Subcutaneous preadipocyte (primary cell): ENCODE data around the gene TGFB3. TPM values are rescaled to one million over a fixed set of nuclear protein-coding genes. Genes with fewer than 3 reads are reported as not detected.

ENCODE experiments used
- total RNA-seq: library from RNA; depleted of rRNA; stranded (reverse); fragments of >200 nt; gene quantifications from 2 replicates; pipeline ENCODE4 v1.2.3, GENCODE V29; 2012

Gene TGFB3
- total RNA-seq, result 5.9 and 6.3 TPM in 2 replicates

GRCh38 chr14:75981426-75982265 lies at the start of gene TGFB3:
TSS of gene TGFB3 (minus strand) at chr14:75981995. CDS start at chr14:75980893, 1,102 bp downstream.

DNA sequence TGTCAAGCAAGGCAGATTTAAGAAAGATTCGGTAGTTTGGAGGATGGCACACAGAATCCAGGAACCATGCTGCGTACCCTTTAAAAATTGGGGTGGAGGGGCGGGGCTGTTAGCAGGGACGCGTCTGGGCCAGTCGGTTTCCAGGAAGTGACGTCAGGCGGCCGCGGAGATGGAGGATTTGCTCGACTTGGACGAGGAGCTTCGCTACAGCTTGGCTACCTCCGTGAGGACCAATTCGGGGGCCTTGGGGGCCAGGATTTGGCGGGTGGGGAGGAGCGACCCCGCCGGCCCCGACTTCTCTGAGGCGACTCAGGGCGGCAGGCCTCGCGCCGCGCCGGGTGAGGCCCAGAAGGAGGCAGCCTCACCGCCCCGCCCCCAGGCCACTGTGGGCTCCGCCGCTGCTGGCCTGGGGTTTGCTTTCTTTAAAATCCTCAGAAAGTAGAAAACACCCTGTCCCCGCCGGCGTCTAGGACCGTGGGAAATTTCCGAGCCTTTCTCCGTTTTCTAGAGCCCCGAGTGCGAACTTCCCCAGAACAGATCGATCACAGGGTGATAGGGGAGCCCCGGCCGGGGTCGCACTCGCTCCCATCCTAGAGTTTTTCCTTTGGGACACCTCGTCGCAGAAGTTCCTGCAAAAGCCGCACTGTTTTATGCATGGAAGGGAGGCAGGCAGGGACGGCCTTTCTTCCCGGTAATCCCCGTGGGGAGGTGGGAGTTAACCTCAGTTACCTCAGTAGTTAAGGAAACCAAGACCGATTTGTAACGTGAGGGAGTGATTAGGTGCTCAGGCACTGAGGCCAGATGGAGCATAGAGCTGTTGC lies 4.0 kb upstream of the TGFB3 start, which contains the start of gene IFT43:
Gene IFT43, plus strand, starts transcription at position 146 of the 821 bp plus-strand sequence. Its CDS starts 24 bp downstream, at position 170.

Other genes with a start within 250 kb of the TGFB3 start
- 22.0 and 22.9 TPM in 2 replicates for gene IFT43, start 3.8 kb upstream of the TGFB3 start, total RNA-seq
- 30.1 and 42.8 TPM in 2 replicates for gene GPATCH2L, start 169.9 kb upstream of the TGFB3 start, total RNA-seq